RPMI7951 (cell line): Measurements from ENCODE around the gene FAR2. TPM values are rescaled to one million over a fixed set of nuclear protein-coding genes. Genes with fewer than 3 reads are reported as not detected.

Experiments used
- DNase-seq: peaks from one replicate; pipeline ENCODE4 v3.0.0-alpha.2; 2012; ENCODE audit warnings: low read depth
- total RNA-seq: library from RNA; depleted of rRNA; stranded (reverse); fragments of >200 nt; shearing (Covaris generic); gene quantifications from 2 replicates; pipeline ENCODE4 v1.2.3, GENCODE V29; 2014

Gene FAR2
- total RNA-seq, 1 experiment from 2014 or later, result 11.9 TPM

GRCh38 chr12:29204521-29204920, 55.4 kb downstream of the FAR2 start:
- DNase-seq, result no peak

- no peak for DNase-seq
Observed at GRCh38 chr12:29207120-29207519, 58.0 kb downstream of the FAR2 start.

- DNase-seq, result no peak
Observed at GRCh38 chr12:29208060-29208459, 59.0 kb downstream of the FAR2 start.

GRCh38 chr12:29208936-29209701, 60.0 kb downstream of the FAR2 start:
- DNase-seq, result no peak

- no peak for DNase-seq
Observed at GRCh38 chr12:29211696-29212095, 62.6 kb downstream of the FAR2 start.

- peak; percentile 9 for DNase-seq
Observed at GRCh38 chr12:29212682-29213403, 63.8 kb downstream of the FAR2 start.

- DNase-seq, result peak; percentile 17
Observed at GRCh38 chr12:29216266-29216665, 67.2 kb downstream of the FAR2 start.

GRCh38 chr12:29216797-29217575, 67.9 kb downstream of the FAR2 start:
- DNase-seq, result no peak

- no peak for DNase-seq
Observed at GRCh38 chr12:29220632-29221336, 71.7 kb downstream of the FAR2 start.

- DNase-seq, result no peak
Observed at GRCh38 chr12:29222200-29222599, 73.1 kb downstream of the FAR2 start.

GRCh38 chr12:29223426-29223825, 74.3 kb downstream of the FAR2 start:
- no peak for DNase-seq

GRCh38 chr12:29223956-29224543, 75.0 kb downstream of the FAR2 start:
- DNase-seq, result no peak

- no peak for DNase-seq
Observed at GRCh38 chr12:29224572-29224971, 75.5 kb downstream of the FAR2 start.

GRCh38 chr12:29225834-29226233, 76.8 kb downstream of the FAR2 start:
- DNase-seq, result no peak

GRCh38 chr12:29226616-29227015, 77.5 kb downstream of the FAR2 start:
- no peak for DNase-seq

- no peak for DNase-seq
Observed at GRCh38 chr12:29228474-29229157, 79.5 kb downstream of the FAR2 start.

- no peak for DNase-seq
Observed at GRCh38 chr12:29229158-29229505, 80.1 kb downstream of the FAR2 start.

- DNase-seq, result no peak
Observed at GRCh38 chr12:29229937-29230336, 80.9 kb downstream of the FAR2 start.

GRCh38 chr12:29230800-29231560, 81.9 kb downstream of the FAR2 start:
- no peak for DNase-seq

- DNase-seq, result no peak
Observed at GRCh38 chr12:29232086-29232485, 83.0 kb downstream of the FAR2 start.
